SK-N-SH (cell line): ENCODE results near the gene PLG. TPM values are rescaled to one million over a fixed set of nuclear protein-coding genes. Genes with fewer than 3 reads are reported as not detected.
"Not testable (repeated sequence)": the region's sequence is repeated elsewhere in the genome, so short reads cannot be mapped to it uniquely, and the experiment has no call there.

Experiments
- CTCF ChIA-PET: fragments of 300-600, 350-600 bp; formaldehyde crosslinking; extraction: SDS; loops from one replicate; lab custom pipeline; 2021; lab: Yijun Ruan, JAX
- POLR2A ChIA-PET: fragments of 350-600 bp; sonication (Branson Sonifier 250); formaldehyde crosslinking; extraction: SDS; loops from one replicate; lab custom pipeline; 2020; ENCODE audit warnings: antibody characterized with exemption, inconsistent platforms; lab: Yijun Ruan, JAX
- DNase-seq: peaks from one replicate; pipeline ENCODE4 v3.0.0; 2012
- H2AFZ ChIP-seq: fragments of 200-600 bp; sonication (generic); 2 replicates; pipeline ENCODE4 v1.8.1; 2016; ENCODE audit warnings: antibody characterized with exemption, mild to moderate bottlenecking, low read depth
- H3F3A ChIP-seq: fragments of 200-600 bp; sonication (generic); replicated peaks from 2 replicates; pipeline ENCODE3; 2016; ENCODE audit warnings: antibody characterized with exemption, mild to moderate bottlenecking; ENCODE audit not compliant: insufficient read depth
- H3K27ac ChIP-seq, 2 experiments: fragments of 200-500 bp in 1 of 2; fragments of 200-600 bp in 1 of 2; sonication (Bioruptor generic) in 1 of 2; sonication (generic), shearing (Covaris generic) in 1 of 2; 2 replicates each; pipeline versions ENCODE4 v1.5.1 to v1.6.1; 2014 to 2016; ENCODE audit warnings: low read depth in 2 of 2, inconsistent platforms in 1 of 2, low read length in 1 of 2, mild to moderate bottlenecking in 1 of 2, mixed read lengths in 1 of 2
- H3K27me3 ChIP-seq: fragments of 200-600 bp; sonication (generic), shearing (Covaris generic); 2 replicates; pipeline ENCODE4 v1.6.1; 2016; ENCODE audit warnings: mixed run types; ENCODE audit not compliant: insufficient read depth
- H3K36me3 ChIP-seq, 2 experiments: fragments of 200-500 bp in 1 of 2; fragments of 200-600 bp in 1 of 2; sonication (Bioruptor generic) in 1 of 2; sonication (generic) in 1 of 2; replicated peaks in 1 of 2; 2 replicates each; pipeline versions ENCODE3 to v1.5.1; 2014 to 2016; ENCODE audit warnings: low read length in 1 of 2, mild to moderate bottlenecking in 1 of 2; ENCODE audit not compliant: insufficient read depth in 2 of 2, control insufficient read depth in 1 of 2
- H3K4me1 ChIP-seq, 2 experiments: fragments of 200-500 bp in 1 of 2; fragments of 200-600 bp in 1 of 2; sonication (Bioruptor generic) in 1 of 2; sonication (generic), shearing (Covaris generic) in 1 of 2; 2 replicates each; pipeline versions ENCODE4 v1.5.1 to v1.6.1; 2014 to 2016; ENCODE audit warnings: low read depth in 1 of 2, low read length in 1 of 2, mixed run types in 1 of 2; ENCODE audit not compliant: insufficient read depth in 2 of 2, control insufficient read depth in 1 of 2
- H3K4me2 ChIP-seq: fragments of 200-600 bp; sonication (generic), shearing (Covaris generic); 2 replicates; pipeline ENCODE4 v1.6.1; 2017; ENCODE audit warnings: mixed run types
- H3K4me3 ChIP-seq, 2 experiments: fragments of 200-500 bp in 1 of 2; fragments of 200-600 bp in 1 of 2; sonication (Bioruptor generic) in 1 of 2; sonication (generic), shearing (Covaris generic) in 1 of 2; 2 replicates each; pipeline versions ENCODE4 v1.5.1 to v1.8.1; 2014 to 2016; ENCODE audit warnings: low read depth in 2 of 2, inconsistent platforms in 1 of 2, low read length in 1 of 2, mild to moderate bottlenecking in 1 of 2, mixed read lengths in 1 of 2, moderate library complexity in 1 of 2
- H3K79me2 ChIP-seq: fragments of 200-600 bp; sonication (generic); 2 replicates; pipeline ENCODE4 v1.8.1; 2017; ENCODE audit warnings: mild to moderate bottlenecking; ENCODE audit not compliant: insufficient read depth
- H3K9ac ChIP-seq: fragments of 200-600 bp; sonication (generic); 2 replicates; pipeline ENCODE4 v1.6.1; 2017; ENCODE audit warnings: mixed run types
- H3K9me2 ChIP-seq: fragments of 200-600 bp; sonication (generic); 2 replicates; pipeline ENCODE4 v1.6.1; 2017; ENCODE audit warnings: mixed run types
- H3K9me3 ChIP-seq: fragments of 200-600 bp; sonication (generic); 2 replicates; pipeline ENCODE4 v1.6.1; 2017; ENCODE audit warnings: mixed run types, mild to moderate bottlenecking, moderate library complexity
- H4K20me1 ChIP-seq: fragments of 200-600 bp; sonication (generic); 2 replicates; pipeline ENCODE4 v1.6.1; 2017; ENCODE audit warnings: mild to moderate bottlenecking, mixed run types; ENCODE audit not compliant: insufficient read depth
- EP300 ChIP-seq, 2 experiments: IDR thresholded peaks; 2 replicates each; pipeline versions ENCODE4 v1.4.0 to v1.6.1; 2012; ENCODE audit warnings: borderline replicate concordance in 1 of 2, low read depth in 1 of 2, low read length in 1 of 2
- EZH2phosphoT487 ChIP-seq: fragments of 200-600 bp; sonication (generic); IDR thresholded peaks from 2 replicates; pipeline ENCODE4 v1.6.1; 2017; ENCODE audit warnings: low read depth, mixed run types, mild to moderate bottlenecking, antibody characterized with exemption, moderate library complexity, borderline replicate concordance
- FOXJ3 ChIP-seq: sonication (generic); formaldehyde crosslinking; IDR thresholded peaks from 2 replicates; pipeline ENCODE4 v1.5.1; 2020; ENCODE audit warnings: mild to moderate bottlenecking, missing genetic modification reagents
- GABPA ChIP-seq: IDR thresholded peaks from 2 replicates; pipeline ENCODE4 v1.4.0; 2012; ENCODE audit warnings: low read depth, mild to moderate bottlenecking
- GATA2 ChIP-seq: sonication (generic); formaldehyde crosslinking; IDR thresholded peaks from 2 replicates; pipeline ENCODE4 v1.5.0; 2020; ENCODE audit warnings: mild to moderate bottlenecking, missing genetic modification reagents
- JUND ChIP-seq: IDR thresholded peaks from 2 replicates; pipeline ENCODE4 v1.4.0; 2012
- MAX ChIP-seq: IDR thresholded peaks from 2 replicates; pipeline ENCODE4 v1.4.0; 2012; ENCODE audit warnings: low read depth
- MEF2A ChIP-seq: IDR thresholded peaks from 2 replicates; pipeline ENCODE4 v1.4.0; 2012; ENCODE audit warnings: low read depth, borderline replicate concordance
- MXI1 ChIP-seq: IDR thresholded peaks from 2 replicates; pipeline ENCODE4 v1.6.1; 2012; ENCODE audit warnings: mild to moderate bottlenecking, low read depth, low read length, improper control_type of control experiment
- RAD21 ChIP-seq: IDR thresholded peaks from 2 replicates; pipeline ENCODE4 v1.6.1; 2012; ENCODE audit warnings: mild to moderate bottlenecking, low read length
- RCOR1 ChIP-seq: fragments of 150-350 bp; IDR thresholded peaks from 2 replicates; pipeline ENCODE4 v1.6.1; 2017; ENCODE audit warnings: antibody characterized with exemption, low read length
- RXRA ChIP-seq: IDR thresholded peaks from 2 replicates; pipeline ENCODE4 v1.4.0; 2012; ENCODE audit warnings: low read depth, mild to moderate bottlenecking, borderline replicate concordance
- TAF1 ChIP-seq: IDR thresholded peaks from 2 replicates; pipeline ENCODE4 v1.6.1; 2012; ENCODE audit warnings: low read depth, mild to moderate bottlenecking, low read length, moderate library complexity, borderline replicate concordance
- TCF12 ChIP-seq: IDR thresholded peaks from 2 replicates; pipeline ENCODE4 v1.4.0; 2012
- TEAD4 ChIP-seq: IDR thresholded peaks from 2 replicates; pipeline ENCODE4 v1.4.0; 2012; ENCODE audit warnings: mild to moderate bottlenecking, borderline replicate concordance; ENCODE audit not compliant: insufficient read depth
- WGBS: methylation state at CpG from one replicate; pipeline ENCODE4 v1.1.6; 2017; ENCODE audit warnings: low lambda C conversion rate; 5-methylcytosine and 5-hydroxymethylcytosine counted together
- polyA plus RNA-seq, 3 experiments: library from polyadenylated mRNA; depleted of rRNA; stranded (reverse); fragments of >200 nt; gene quantifications; 2 replicates each; pipeline ENCODE4 v1.2.3, GENCODE V29; 2012
- TF ChIP-seq, protein P1 (sequence below): fragments of 200-600 bp; sonication (generic); IDR thresholded peaks from 2 replicates; pipeline ENCODE4 v1.6.1; 2017; ENCODE audit warnings: antibody characterized with exemption, mild to moderate bottlenecking, moderate library complexity
- TF ChIP-seq, protein P2 (sequence below): IDR thresholded peaks from 2 replicates; pipeline ENCODE4 v1.4.0; 2012; ENCODE audit warnings: low read depth, borderline replicate concordance

The PLG gene
- polyA plus RNA-seq, 1 of the 3 experiments (the other 2 are of a cell fraction): not detected

DNA sequence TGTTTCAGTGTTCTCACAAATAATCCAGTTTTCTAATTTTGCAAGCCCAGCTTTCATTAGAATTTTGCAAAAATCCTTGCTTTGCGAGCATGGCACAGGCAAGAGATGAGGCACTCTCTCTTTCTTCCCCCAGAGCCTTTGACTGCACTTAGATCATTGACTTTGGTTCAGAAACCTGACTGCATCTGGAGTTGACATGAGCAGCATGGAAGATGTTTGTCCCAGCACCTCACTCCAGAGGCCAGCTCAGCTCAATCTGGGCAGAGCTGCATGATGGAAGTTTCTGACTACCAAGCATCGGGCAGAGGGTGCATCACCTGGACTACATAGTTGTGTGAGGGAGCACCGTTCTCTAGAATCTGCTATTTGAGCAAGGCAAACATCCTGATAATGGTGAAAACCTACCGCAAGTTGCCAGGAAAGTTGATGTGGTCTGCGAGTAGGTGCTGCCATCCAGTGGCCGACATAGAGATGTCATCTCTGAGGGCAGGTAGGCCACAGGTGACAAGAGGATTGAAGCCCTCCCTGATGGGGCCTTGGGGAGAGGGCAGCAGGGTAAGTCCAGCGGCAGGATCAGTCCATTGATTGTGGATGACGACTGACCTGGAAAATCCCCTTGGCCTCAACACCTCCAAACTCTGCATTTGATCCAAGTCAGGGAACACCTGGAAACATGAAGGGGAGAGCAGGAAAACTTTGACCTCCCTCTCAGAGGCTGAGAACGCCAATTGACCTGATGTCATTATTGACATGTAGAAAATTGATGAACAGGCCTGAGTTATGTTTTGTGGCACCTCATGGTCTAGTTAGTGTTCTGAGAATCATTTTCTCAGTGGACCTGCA, 34.2 kb upstream of the PLG start:
- H3K27me3 ChIP-seq: no peaks in the 10 kb centered on the region
- no peaks in the 10 kb centered on the region for H3K36me3 ChIP-seq
- CTCF ChIA-PET: interaction anchor here (1.5 kb wide), 1 partner anchor 148 kb away, joined by 10 read pairs; no protein-coding TSS in a partner anchor
- H3K9me2 ChIP-seq: no peaks in the 10 kb centered on the region
- peak; percentile 26 for DNase-seq
- no peak overlapping the region for H3K27ac ChIP-seq
- H2AFZ ChIP-seq: no peak overlapping the region
- H3K79me2 ChIP-seq: no peaks in the 10 kb centered on the region
- H3K4me3 ChIP-seq: no peak overlapping the region
- no peaks in the 10 kb centered on the region for H3K4me1 ChIP-seq
- no peak overlapping the region for H3K4me2 ChIP-seq
- no peak for TF ChIP-seq MXI1
- TF ChIP-seq RAD21: peak; percentile 48
- TF ChIP-seq, protein P1, sequence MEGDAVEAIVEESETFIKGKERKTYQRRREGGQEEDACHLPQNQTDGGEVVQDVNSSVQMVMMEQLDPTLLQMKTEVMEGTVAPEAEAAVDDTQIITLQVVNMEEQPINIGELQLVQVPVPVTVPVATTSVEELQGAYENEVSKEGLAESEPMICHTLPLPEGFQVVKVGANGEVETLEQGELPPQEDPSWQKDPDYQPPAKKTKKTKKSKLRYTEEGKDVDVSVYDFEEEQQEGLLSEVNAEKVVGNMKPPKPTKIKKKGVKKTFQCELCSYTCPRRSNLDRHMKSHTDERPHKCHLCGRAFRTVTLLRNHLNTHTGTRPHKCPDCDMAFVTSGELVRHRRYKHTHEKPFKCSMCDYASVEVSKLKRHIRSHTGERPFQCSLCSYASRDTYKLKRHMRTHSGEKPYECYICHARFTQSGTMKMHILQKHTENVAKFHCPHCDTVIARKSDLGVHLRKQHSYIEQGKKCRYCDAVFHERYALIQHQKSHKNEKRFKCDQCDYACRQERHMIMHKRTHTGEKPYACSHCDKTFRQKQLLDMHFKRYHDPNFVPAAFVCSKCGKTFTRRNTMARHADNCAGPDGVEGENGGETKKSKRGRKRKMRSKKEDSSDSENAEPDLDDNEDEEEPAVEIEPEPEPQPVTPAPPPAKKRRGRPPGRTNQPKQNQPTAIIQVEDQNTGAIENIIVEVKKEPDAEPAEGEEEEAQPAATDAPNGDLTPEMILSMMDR: peak; percentile 48
- TF ChIP-seq TEAD4: no peak
- no peak for TF ChIP-seq GABPA
- no peak for TF ChIP-seq TAF1
- TF ChIP-seq, all 33 proteins: peak for 2
- Histone ChIP-seq H3K9me3 (no peaks in the 10 kb centered on the region), H4K20me1 (no peaks in the 10 kb centered on the region), H3K9ac (no peak overlapping the region), H3F3A (no peaks in the 10 kb centered on the region)
- POLR2A ChIA-PET: no interaction called here
- WGBS: 1% methylated on average over 7 of the region's 9 CpGs

GRCh38 chr6:160668589-160668988, 33.5 kb upstream of the PLG start:
- no peak for DNase-seq
- TF ChIP-seq GABPA (no peak), MXI1 (no peak), TCF12 (no peak), RXRA (no peak), FOXJ3 (CRISPR knock-in tag) (no peak), JUND (no peak), EP300 (IDR thresholded peaks at IDR 0.05; ENCODE audit: borderline replicate concordance in 1 of 2, low read depth in 1 of 2, low read length in 1 of 2) (no peak), MAX (no peak), RAD21 (no peak), GATA2 (CRISPR knock-in tag) (no peak), MEF2A (no peak), EZH2phosphoT487 (no peak), TAF1 (no peak), RCOR1 (no peak)
- TF ChIP-seq, protein P1: no peak
- TF ChIP-seq, protein P2, sequence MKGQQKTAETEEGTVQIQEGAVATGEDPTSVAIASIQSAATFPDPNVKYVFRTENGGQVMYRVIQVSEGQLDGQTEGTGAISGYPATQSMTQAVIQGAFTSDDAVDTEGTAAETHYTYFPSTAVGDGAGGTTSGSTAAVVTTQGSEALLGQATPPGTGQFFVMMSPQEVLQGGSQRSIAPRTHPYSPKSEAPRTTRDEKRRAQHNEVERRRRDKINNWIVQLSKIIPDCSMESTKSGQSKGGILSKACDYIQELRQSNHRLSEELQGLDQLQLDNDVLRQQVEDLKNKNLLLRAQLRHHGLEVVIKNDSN: no peak
- TF ChIP-seq, all 33 proteins: peak for 0
- CTCF ChIA-PET: no interaction called here

DNA sequence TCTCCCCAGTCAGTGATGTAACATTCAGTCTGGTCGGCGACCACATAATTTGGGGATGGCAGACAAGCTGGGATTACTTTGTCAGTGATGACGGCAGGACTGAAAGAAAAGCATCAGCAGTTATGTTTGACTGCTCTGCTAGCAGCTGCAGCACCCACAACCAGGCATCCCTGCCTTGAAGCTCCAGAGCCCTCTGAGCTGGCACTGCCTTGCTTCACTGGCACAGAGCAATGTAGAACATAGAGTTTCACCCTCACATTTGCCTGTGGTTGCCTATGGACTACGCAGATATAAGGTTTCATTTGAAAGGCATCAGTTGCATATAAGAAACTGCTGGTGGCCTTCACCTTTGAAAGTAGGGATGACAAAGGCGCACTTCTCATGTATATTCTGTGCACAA, 25.6 kb upstream of the PLG start:
- H3K27ac ChIP-seq, H3K9ac ChIP-seq, H3K27me3 ChIP-seq, H3F3A ChIP-seq, H4K20me1 ChIP-seq, H3K4me2 ChIP-seq, H2AFZ ChIP-seq, CTCF ChIA-PET, H3K9me3 ChIP-seq, DNase-seq, H3K36me3 ChIP-seq, H3K9me2 ChIP-seq, H3K4me1 ChIP-seq, H3K4me3 ChIP-seq, H3K79me2 ChIP-seq, POLR2A ChIA-PET: not testable (repeated sequence)
- 8% methylated on average over 4 of the region's 5 CpGs for WGBS

More at GRCh38 chr6:160668589-160668988, 33.5 kb upstream of the PLG start:
- Histone ChIP-seq H3K27me3 (no peaks in the 10 kb centered on the region), H3K9me2 (no peaks in the 10 kb centered on the region), H3K27ac (no peak overlapping the region), H3F3A (no peaks in the 10 kb centered on the region), H3K36me3 (no peaks in the 10 kb centered on the region), H3K4me3 (no peak overlapping the region), H3K79me2 (no peaks in the 10 kb centered on the region), H2AFZ (no peak overlapping the region), H3K4me1 (no peaks in the 10 kb centered on the region), H4K20me1 (no peaks in the 10 kb centered on the region), H3K9ac (no peak overlapping the region), H3K4me2 (no peak overlapping the region), H3K9me3 (no peaks in the 10 kb centered on the region)
- POLR2A ChIA-PET: no interaction called here
- 2% methylated on average over 2 of the region's 2 CpGs for WGBS
